H9 (cell line): ENCODE data around the gene SYK. TPM values are rescaled to one million over a fixed set of nuclear protein-coding genes. Genes with fewer than 3 reads are reported as not detected.
A peak's percentile ranks its signal among the peaks of the same experiment; 100 is the strongest.

Source experiments
- DNase-seq: peaks from one replicate; pipeline ENCODE4 v3.0.0-alpha.2; 2017
- H2AFZ ChIP-seq: one replicate; pipeline ENCODE4 v1.6.1; 2013; ENCODE audit warnings: mild to moderate bottlenecking, low read length, control low read depth, moderate library complexity
- H2AK5ac ChIP-seq: 2 replicates; pipeline ENCODE4 v1.6.1; 2013; ENCODE audit warnings: low read length, control low read depth, mixed read lengths; ENCODE audit not compliant: insufficient read length
- H2BK120ac ChIP-seq: one replicate; pipeline ENCODE4 v1.6.1; 2013; ENCODE audit warnings: low read depth, mild to moderate bottlenecking, low read length, control low read depth, inconsistent platforms; ENCODE audit not compliant: poor library complexity, severe bottlenecking
- H2BK12ac ChIP-seq: 2 replicates; pipeline ENCODE4 v1.6.1; 2013; ENCODE audit warnings: low read length, control low read depth, mixed read lengths, low read depth; ENCODE audit not compliant: insufficient read length
- H2BK15ac ChIP-seq: 2 replicates; pipeline ENCODE4 v1.6.1; 2013; ENCODE audit warnings: low read depth, low read length, control low read depth
- H2BK20ac ChIP-seq: one replicate; pipeline ENCODE4 v1.6.1; 2013; ENCODE audit warnings: low read depth, mild to moderate bottlenecking, low read length, control low read depth, inconsistent platforms; ENCODE audit not compliant: poor library complexity, severe bottlenecking
- H2BK5ac ChIP-seq: 2 replicates; pipeline ENCODE4 v1.6.1; 2013; ENCODE audit warnings: low read length, control low read depth, mixed read lengths; ENCODE audit not compliant: insufficient read length
- H3K14ac ChIP-seq: 2 replicates; pipeline ENCODE4 v1.6.1; 2013; ENCODE audit warnings: low read length, control low read depth; ENCODE audit not compliant: insufficient read depth
- H3K18ac ChIP-seq: 2 replicates; pipeline ENCODE4 v1.6.1; 2013; ENCODE audit warnings: low read depth, mild to moderate bottlenecking, mixed read lengths, low read length, control low read depth; ENCODE audit not compliant: insufficient read length
- H3K23ac ChIP-seq: 2 replicates; pipeline ENCODE4 v1.6.1; 2013; ENCODE audit warnings: low read length, control low read depth, mixed read lengths, low read depth; ENCODE audit not compliant: insufficient read length
- H3K23me2 ChIP-seq: 2 replicates; pipeline ENCODE4 v1.6.1; 2013; ENCODE audit warnings: low read depth, mild to moderate bottlenecking, mixed read lengths, low read length, control low read depth; ENCODE audit not compliant: insufficient read length, poor library complexity, severe bottlenecking
- H3K27ac ChIP-seq: 2 replicates; pipeline ENCODE4 v1.5.1; 2013; ENCODE audit warnings: low read length, control low read depth, mixed read lengths, low read depth; ENCODE audit not compliant: insufficient read length
- H3K27me3 ChIP-seq: 2 replicates; pipeline ENCODE4 v1.6.1; 2013; ENCODE audit warnings: low read length, control low read depth, inconsistent platforms; ENCODE audit not compliant: insufficient read depth
- H3K4ac ChIP-seq: 2 replicates; pipeline ENCODE4 v1.6.1; 2013; ENCODE audit warnings: low read depth, mild to moderate bottlenecking, control low read depth, inconsistent platforms, low read length, moderate library complexity
- H3K4me1 ChIP-seq: 2 replicates; pipeline ENCODE4 v1.6.1; 2013; ENCODE audit warnings: low read length, control low read depth, inconsistent platforms; ENCODE audit not compliant: insufficient read depth
- H3K4me2 ChIP-seq: 2 replicates; pipeline ENCODE4 v1.6.1; 2013; ENCODE audit warnings: low read length, control low read depth, mixed read lengths; ENCODE audit not compliant: insufficient read length, insufficient read depth
- H3K56ac ChIP-seq: 2 replicates; pipeline ENCODE4 v1.6.1; 2013; ENCODE audit warnings: low read depth, mild to moderate bottlenecking, mixed read lengths, low read length, control low read depth; ENCODE audit not compliant: insufficient read length
- H3K79me1 ChIP-seq: 2 replicates; pipeline ENCODE4 v1.6.1; 2013; ENCODE audit warnings: low read depth, mild to moderate bottlenecking, moderate library complexity, low read length, control low read depth, inconsistent platforms; ENCODE audit not compliant: insufficient read depth, poor library complexity, severe bottlenecking
- H3K79me2 ChIP-seq: 2 replicates; pipeline ENCODE4 v1.6.1; 2013; ENCODE audit warnings: low read length, control low read depth, inconsistent platforms; ENCODE audit not compliant: insufficient read depth
- H3K9ac ChIP-seq: 2 replicates; pipeline ENCODE4 v1.6.1; 2013; ENCODE audit warnings: low read length, control low read depth, mixed read lengths; ENCODE audit not compliant: insufficient read length; ENCODE audit errors: extremely low read depth
- H3K9me3 ChIP-seq: one replicate; pipeline ENCODE4 v1.6.1; 2013; ENCODE audit warnings: low read depth, low read length, inconsistent platforms; ENCODE audit not compliant: control insufficient read depth
- H3T11ph ChIP-seq: one replicate; pipeline ENCODE4 v1.6.1; 2013; ENCODE audit warnings: mild to moderate bottlenecking, low read length, control low read depth, inconsistent platforms
- H4K20me1 ChIP-seq: one replicate; pipeline ENCODE4 v1.6.1; 2013; ENCODE audit not compliant: control insufficient read depth, insufficient read length, insufficient read depth
- H4K5ac ChIP-seq: 2 replicates; pipeline ENCODE4 v1.6.1; 2013; ENCODE audit warnings: low read depth, mild to moderate bottlenecking, mixed read lengths, low read length, control low read depth; ENCODE audit not compliant: insufficient read length
- H4K8ac ChIP-seq: replicated peaks from 2 replicates; pipeline ENCODE4 v1.6.1; 2013; ENCODE audit warnings: low read length, control low read depth, mixed read lengths, low read depth; ENCODE audit not compliant: insufficient read length
- H4K91ac ChIP-seq: 2 replicates; pipeline ENCODE4 v1.6.1; 2013; ENCODE audit warnings: low read depth, mild to moderate bottlenecking, moderate library complexity, mixed read lengths, low read length, control low read depth; ENCODE audit not compliant: insufficient read length
- H3K27ac Mint-ChIP-seq, 3 experiments: 2 replicates in 2 of 3; 3 replicates in 1 of 3; pipeline ENCODE4 v1.8.0; 2020 to 2021; ENCODE audit warnings: mixed read lengths in 3 of 3, mild to moderate bottlenecking in 1 of 3, moderate library complexity in 1 of 3
- H3K27me3 Mint-ChIP-seq: 2 replicates; pipeline ENCODE4 v1.8.0; 2021; ENCODE audit warnings: low read depth, mild to moderate bottlenecking, moderate library complexity, mixed read lengths
- H3K36me3 Mint-ChIP-seq, 3 experiments: 2 replicates in 2 of 3; 3 replicates in 1 of 3; pipeline ENCODE4 v1.8.0; 2020 to 2021; ENCODE audit warnings: low read depth in 3 of 3, mixed read lengths in 3 of 3; ENCODE audit not compliant: insufficient read depth in 1 of 3
- H3K4me1 Mint-ChIP-seq, 2 experiments: 2 replicates each; pipeline ENCODE4 v1.8.0; 2020; ENCODE audit warnings: mixed read lengths in 2 of 2
- H3K4me3 Mint-ChIP-seq, 2 experiments: 2 replicates in 1 of 2; 3 replicates in 1 of 2; pipeline ENCODE4 v1.8.0; 2020 to 2021; ENCODE audit warnings: mild to moderate bottlenecking in 2 of 2, mixed read lengths in 2 of 2, moderate library complexity in 1 of 2
- H3K9me3 Mint-ChIP-seq, 2 experiments: 2 replicates in 1 of 2; 3 replicates in 1 of 2; pipeline ENCODE4 v1.8.0; 2020; ENCODE audit warnings: mild to moderate bottlenecking in 2 of 2, mixed read lengths in 2 of 2, moderate library complexity in 1 of 2
- WGBS: extraction: QIAGEN DNeasy Blood & Tissue Kit; methylation state at CpG from one replicate; pipeline ENCODE4 v1.1.7; 2013; ENCODE audit warnings: missing lambda C conversion rate, low lambda C conversion rate, mixed read lengths; ENCODE audit not compliant: insufficient read length; ENCODE audit errors: extremely low coverage; 5-methylcytosine and 5-hydroxymethylcytosine counted together
- total RNA-seq: library from RNA; stranded (reverse); gene quantifications from 2 replicates; pipeline ENCODE4 v1.2.1, GENCODE V29; 2021
- TF ChIP-seq, protein P1 (sequence below): fragments of 200-600 bp; sonication (generic); conservative IDR thresholded peaks from 3 replicates; pipeline ENCODE4 v1.8.0; 2021; ENCODE audit warnings: antibody characterized with exemption, mild to moderate bottlenecking

The SYK gene
- total RNA-seq, 1 experiment from 2014 or later, result 7.9 TPM

DNA sequence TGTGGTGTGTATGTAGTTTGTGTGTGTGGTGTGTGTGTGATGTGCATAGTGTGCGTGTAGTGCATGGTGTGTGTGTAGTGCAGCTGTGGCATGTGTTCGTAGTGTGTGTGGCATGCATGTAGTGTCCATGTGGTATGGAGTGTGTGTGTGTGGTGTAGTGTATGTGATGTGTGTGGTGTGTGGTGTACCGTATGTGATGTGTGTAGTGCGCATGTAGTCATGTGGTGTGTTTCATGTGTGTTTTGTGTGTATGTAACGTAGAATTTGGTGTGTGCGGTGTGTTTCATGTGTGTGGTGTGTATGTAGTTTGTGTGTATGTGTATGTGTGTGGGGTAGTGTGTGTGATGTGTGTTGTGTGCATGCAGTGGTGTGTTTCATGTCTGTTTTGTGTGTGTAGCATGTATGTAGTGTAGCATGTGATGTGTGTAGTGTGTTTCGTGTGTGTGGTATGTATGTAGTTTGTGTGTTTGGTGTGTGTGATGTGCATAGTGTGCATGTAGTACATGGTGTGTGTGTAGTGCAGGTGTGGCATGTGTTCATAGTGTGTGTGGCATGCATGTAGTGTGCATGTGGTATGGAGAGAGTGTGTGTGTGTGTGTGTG, 40.7 kb downstream of the SYK start:
- DNase-seq, result no peak
- Histone ChIP-seq H2BK5ac (no peak overlapping the region), H2BK15ac (no peak overlapping the region), H3K79me1 (no peaks in the 10 kb centered on the region), H2BK12ac (no peak overlapping the region), H4K20me1 (no peaks in the 10 kb centered on the region), H2AFZ (no peak overlapping the region), H2BK120ac (no peak overlapping the region), H3K27me3 (no peaks in the 10 kb centered on the region), H2BK20ac (no peak overlapping the region), H4K8ac (peak overlapping the region; percentile 7), H2AK5ac (no peak overlapping the region), H3K56ac (no peak overlapping the region), H3T11ph (no peak overlapping the region), H3K79me2 (no peaks in the 10 kb centered on the region), H3K9ac (no peak overlapping the region), H3K18ac (no peak overlapping the region), H3K9me3 (no peaks in the 10 kb centered on the region), H4K91ac (no peak overlapping the region), H3K14ac (no peak overlapping the region), H3K4ac (no peak overlapping the region), H3K27ac (no peak overlapping the region), H4K5ac (no peak overlapping the region), H3K23me2 (no peaks in the 10 kb centered on the region), H3K4me1 (no peaks in the 10 kb centered on the region), H3K23ac (no peak overlapping the region), H3K4me2 (no peak overlapping the region)
- no peak overlapping the region for H3K27ac Mint-ChIP-seq
- H3K9me3 Mint-ChIP-seq, result no peaks in the 10 kb centered on the region
- no peaks in the 10 kb centered on the region for H3K27me3 Mint-ChIP-seq
- 100% methylated on average over 3 of the region's 7 CpGs for WGBS
- no peak overlapping the region for H3K4me3 Mint-ChIP-seq
- TF ChIP-seq, protein P1, sequence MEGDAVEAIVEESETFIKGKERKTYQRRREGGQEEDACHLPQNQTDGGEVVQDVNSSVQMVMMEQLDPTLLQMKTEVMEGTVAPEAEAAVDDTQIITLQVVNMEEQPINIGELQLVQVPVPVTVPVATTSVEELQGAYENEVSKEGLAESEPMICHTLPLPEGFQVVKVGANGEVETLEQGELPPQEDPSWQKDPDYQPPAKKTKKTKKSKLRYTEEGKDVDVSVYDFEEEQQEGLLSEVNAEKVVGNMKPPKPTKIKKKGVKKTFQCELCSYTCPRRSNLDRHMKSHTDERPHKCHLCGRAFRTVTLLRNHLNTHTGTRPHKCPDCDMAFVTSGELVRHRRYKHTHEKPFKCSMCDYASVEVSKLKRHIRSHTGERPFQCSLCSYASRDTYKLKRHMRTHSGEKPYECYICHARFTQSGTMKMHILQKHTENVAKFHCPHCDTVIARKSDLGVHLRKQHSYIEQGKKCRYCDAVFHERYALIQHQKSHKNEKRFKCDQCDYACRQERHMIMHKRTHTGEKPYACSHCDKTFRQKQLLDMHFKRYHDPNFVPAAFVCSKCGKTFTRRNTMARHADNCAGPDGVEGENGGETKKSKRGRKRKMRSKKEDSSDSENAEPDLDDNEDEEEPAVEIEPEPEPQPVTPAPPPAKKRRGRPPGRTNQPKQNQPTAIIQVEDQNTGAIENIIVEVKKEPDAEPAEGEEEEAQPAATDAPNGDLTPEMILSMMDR, result no peak
- H3K4me1 Mint-ChIP-seq, result no peaks in the 10 kb centered on the region
- no peaks in the 10 kb centered on the region; a peak in 1 of 7 replicates for H3K36me3 Mint-ChIP-seq
